ENCODE data around the gene HTN1.
"Not testable (repeated sequence)": the region's sequence is repeated elsewhere in the genome, so short reads cannot be mapped to it uniquely, and the experiment has no call there.

HTN1 gene

DNA sequence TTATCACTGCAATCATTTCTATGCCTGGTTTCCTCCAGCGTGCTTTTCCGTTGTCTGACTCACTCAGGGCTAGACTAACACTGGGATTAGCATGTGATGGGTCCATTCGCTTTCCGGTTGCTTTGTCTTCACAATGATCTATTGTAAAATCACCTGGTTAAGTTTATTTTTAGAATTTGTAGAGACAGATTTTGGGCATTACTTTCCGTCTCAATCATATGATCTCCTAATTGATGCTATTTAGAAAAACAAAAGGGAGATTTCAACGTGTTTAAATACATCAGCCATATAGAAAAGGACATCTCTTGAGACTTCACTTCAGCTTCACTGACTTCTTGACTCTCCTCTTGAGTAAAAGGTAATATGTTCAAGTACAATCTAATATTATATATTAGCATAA, at the start of gene HTN1:
Gene HTN1 (plus strand): TSS at position 301 of the 400 bp plus-strand sequence. CDS start 2,639 bp downstream, outside the sequence.
- DNase-seq (ENCODE audit: low read depth) = not testable (repeated sequence)

DNA sequence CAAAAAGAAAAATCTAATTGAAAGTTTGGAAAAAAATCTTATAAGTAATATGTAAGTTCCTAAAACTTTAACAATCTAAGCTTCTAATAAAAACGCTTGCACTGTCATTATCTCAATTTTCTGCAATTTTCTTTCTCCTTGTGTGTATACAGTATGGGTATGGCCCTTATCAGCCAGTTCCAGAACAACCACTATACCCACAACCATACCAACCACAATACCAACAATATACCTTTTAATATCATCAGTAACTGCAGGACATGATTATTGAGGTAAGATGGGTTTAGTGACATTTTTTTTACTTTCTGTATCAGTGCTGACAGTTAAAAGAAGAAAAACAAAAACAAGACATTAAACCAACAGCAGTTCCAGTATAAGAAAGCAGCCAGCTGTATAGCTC, 49.5 kb upstream of the HTN1 start:
- DNase-seq (ENCODE audit: low read depth) = no peak

DNA sequence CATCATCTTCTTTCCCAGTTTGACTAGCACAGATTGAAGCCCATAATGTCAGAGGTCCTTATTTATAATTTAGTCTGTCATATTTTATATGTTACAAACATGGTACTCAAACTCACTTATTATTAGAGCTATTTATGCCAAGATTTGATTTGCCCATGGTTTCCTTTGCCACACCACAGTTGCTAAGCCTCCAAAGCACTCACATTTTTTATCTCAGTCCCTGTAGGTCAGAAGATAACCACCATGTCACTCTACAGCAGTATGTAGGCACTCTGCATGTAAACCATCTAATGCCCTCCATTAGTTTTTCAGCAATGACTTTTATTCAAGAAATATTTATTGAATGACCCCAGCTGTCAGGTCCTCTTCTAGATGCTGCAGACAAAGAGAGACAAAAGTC, 47.7 kb upstream of the HTN1 start:
- no peak for DNase-seq (ENCODE audit: low read depth)

DNA sequence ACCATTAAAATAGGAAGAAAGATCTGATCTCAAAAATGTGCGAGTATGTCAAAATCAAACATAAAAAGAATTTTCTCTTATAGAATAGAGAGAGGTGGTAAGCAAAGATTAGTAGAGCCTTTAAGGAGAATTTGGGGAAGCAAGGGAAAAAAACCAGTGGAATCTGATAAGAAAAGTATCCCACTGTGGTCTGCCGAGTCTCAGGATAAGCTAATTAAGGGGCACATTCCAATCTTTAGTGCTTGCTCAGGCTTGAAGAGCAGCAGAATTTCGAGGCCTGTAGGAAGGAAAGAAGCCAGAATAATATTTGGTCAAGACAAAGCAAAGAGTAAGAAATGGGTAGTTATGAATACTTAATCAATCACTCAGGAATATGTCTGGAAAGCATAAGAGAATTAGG, 41.5 kb upstream of the HTN1 start:
- no peak for DNase-seq (ENCODE audit: low read depth)

DNA sequence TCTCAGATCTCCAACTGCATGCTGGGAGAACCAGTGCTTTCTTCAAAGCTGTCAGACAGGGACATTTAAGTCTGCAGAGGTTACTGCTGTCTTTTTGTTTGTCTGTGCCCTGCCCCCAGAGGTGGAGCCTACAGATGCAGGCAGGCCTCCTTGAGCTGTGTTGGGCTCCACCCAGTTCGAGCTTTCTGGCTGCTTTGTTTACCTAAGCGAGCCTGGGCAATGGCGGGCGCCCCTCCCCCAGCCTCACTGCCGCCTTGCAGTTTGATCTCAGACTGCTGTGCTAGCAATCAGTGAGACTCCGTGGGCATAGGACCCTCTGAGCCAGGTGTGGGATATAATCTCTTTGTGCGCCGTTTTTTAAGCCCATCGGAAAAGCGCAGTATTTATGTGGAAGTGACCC, 31.2 kb upstream of the HTN1 start:
- not testable (repeated sequence) for DNase-seq (ENCODE audit: low read depth)

DNA sequence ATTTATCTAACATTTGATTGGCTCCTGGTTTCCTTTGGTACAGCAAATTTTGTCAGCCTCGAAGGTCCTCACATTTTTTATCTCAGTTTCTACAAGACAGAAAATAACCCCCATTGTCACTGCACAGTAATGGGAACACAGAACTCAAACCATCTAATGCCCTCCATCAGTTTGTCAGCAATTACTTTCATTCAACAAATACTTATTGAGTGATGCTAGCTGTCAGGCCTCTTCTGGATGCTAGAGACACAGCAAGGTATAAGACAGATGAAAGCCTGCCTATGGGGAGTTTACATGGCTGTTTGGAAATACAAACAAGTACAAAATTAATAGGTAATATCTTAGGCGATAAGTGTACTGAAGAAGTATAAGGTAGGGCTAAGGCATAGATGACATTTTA, 27.0 kb upstream of the HTN1 start:
- DNase-seq (ENCODE audit: low read depth) = no peak

GRCh38 chr4:70027011-70027410, 23.2 kb upstream of the HTN1 start:
- no peak for DNase-seq (ENCODE audit: low read depth)

GRCh38 chr4:70028159-70028558, 22.1 kb upstream of the HTN1 start, which contains the start of gene HTN3:
HTN3 (plus strand) TSS chr4:70028459; CDS start chr4:70030741, 2,282 bp downstream.
- DNase-seq (ENCODE audit: low read depth) = not testable (repeated sequence)

DNA sequence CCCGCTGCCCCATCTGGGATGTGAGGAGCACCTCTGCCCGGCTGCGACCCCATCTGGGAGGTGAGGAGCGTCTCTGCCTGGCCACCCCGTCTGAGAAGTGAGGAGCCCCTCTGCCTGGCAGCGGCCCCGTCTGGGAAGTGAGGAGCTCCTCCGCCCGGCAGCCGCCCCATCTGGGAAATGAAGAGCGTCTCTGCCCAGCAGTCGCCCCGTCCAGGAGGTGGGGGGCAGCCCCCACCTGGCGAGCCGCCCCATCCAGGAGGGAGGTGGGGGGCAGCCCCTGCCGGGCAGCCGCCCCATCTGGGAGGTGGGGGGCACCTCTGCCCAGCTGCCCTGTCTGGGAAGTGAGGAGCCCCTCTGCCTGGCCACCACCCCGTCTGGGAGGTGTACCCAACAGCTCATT, 12.7 kb upstream of the HTN1 start:
- DNase-seq (ENCODE audit: low read depth) = not testable (repeated sequence)

GRCh38 chr4:70039928-70040327, 10.3 kb upstream of the HTN1 start:
- DNase-seq (ENCODE audit: low read depth) = not testable (repeated sequence)

GRCh38 chr4:70041652-70042286, 8.5 kb upstream of the HTN1 start:
- DNase-seq (ENCODE audit: low read depth) = no peak

- DNase-seq (ENCODE audit: low read depth) = not testable (repeated sequence)
Observed at GRCh38 chr4:70056534-70056933, 6.3 kb downstream of the HTN1 start.

DNA sequence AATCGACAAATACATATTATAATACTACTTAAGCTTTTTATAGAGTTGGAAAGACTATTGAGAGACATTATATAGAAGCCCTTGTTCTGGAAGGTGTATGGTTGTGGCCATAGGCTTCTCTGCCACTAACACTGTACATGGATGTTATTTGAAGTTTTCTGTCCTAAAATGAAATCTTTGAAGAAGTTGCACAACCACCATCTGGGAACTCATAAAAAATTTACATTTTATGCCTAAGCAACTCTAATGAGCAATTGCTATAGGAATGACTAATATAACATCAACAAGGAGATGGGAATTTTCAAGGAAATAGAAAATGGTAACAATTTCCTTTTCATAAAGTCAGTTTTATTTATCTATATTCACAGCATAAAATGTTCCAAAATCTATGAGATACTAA, 7.4 kb downstream of the HTN1 start:
- DNase-seq (ENCODE audit: low read depth) = no peak

DNA sequence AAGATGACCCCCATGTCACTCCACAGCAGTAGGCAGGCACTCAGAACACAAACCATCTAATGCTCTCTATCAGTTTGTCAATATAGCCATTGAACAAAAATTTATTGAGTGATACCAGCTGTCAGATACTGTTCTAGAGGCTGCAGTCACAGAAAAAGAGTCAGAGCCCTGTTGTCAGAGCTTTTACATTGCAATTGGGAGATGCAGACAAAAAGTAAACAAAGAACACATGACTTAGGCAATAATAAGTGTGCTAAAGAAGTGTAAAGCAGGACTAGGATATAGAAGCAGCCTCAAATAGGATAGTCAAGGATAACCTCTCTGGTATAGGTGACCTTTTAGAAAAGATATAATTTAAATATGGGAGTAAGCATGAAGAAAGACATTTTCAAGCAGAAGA, 8.9 kb downstream of the HTN1 start:
- no peak for DNase-seq (ENCODE audit: low read depth)

- DNase-seq (ENCODE audit: low read depth) = no peak
Observed at GRCh38 chr4:70062000-70062399, 11.8 kb downstream of the HTN1 start.

DNA sequence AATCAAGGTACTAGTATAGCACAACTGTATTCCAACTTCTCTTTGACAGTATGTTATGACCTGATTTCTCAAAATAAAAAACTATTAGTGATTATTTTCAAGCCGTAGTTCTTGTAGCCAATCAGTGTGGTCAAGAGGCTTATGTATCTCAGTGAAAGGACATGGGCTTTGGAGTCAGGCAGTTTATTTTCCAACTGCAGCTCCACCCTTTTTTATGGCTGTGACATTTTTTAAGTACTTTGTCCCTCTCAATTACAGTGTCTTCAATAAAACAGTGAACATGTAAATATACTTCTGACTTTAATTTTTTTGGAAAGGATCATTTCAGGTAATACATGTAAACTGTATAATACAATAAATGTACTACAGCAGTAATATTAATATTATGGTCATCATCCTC, 30.0 kb downstream of the HTN1 start:
- DNase-seq (ENCODE audit: low read depth) = no peak

GRCh38 chr4:70099206-70099605, 49.0 kb downstream of the HTN1 start:
- DNase-seq (ENCODE audit: low read depth) = no peak
